Inferior parietal cortex (tissue), 1 donor: ENCODE data around the gene MYRFL.
A peak's percentile ranks its signal among the peaks of the same experiment; 100 is the strongest.
"Not testable (repeated sequence)": the region's sequence is repeated elsewhere in the genome, so short reads cannot be mapped to it uniquely, and the experiment has no call there.

ENCODE experiments used
- DNase-seq: peaks from one replicate; pipeline ENCODE4 v3.0.0-alpha.2; 2016; ENCODE audit errors: extremely low spot score

Gene MYRFL

GRCh38 chr12:69824966-69825560, at the start of gene MYRFL:
Gene MYRFL, plus strand, starts transcription at chr12:69825227. Its CDS starts 291 bp downstream, at chr12:69825518.
- DNase-seq, result no peak

GRCh38 chr12:69779928-69780327, 45.1 kb upstream of the MYRFL start:
- no peak for DNase-seq

GRCh38 chr12:69783365-69783764, 41.7 kb upstream of the MYRFL start:
- no peak for DNase-seq

GRCh38 chr12:69789351-69789750, 35.7 kb upstream of the MYRFL start:
- no peak for DNase-seq

- no peak for DNase-seq
These were observed 32.5 kb upstream of the MYRFL start for GRCh38 chr12:69792533-69792932.

GRCh38 chr12:69807101-69807897, 17.7 kb upstream of the MYRFL start:
- DNase-seq, result not testable (repeated sequence)

GRCh38 chr12:69810870-69811498, 14.0 kb upstream of the MYRFL start:
- DNase-seq, result no peak

- DNase-seq, result no peak
These were observed 8.9 kb upstream of the MYRFL start for GRCh38 chr12:69816082-69816481.

- DNase-seq, result no peak
These were observed 4.0 kb upstream of the MYRFL start for GRCh38 chr12:69821032-69821455.

GRCh38 chr12:69821456-69822159, 3.4 kb upstream of the MYRFL start:
- peak; percentile 51 for DNase-seq

GRCh38 chr12:69822201-69822860, 2.7 kb upstream of the MYRFL start:
- no peak for DNase-seq

- no peak for DNase-seq
These were observed 999 bp upstream of the MYRFL start for GRCh38 chr12:69824028-69824427.

GRCh38 chr12:69828897-69829296, 3.9 kb downstream of the MYRFL start:
- DNase-seq, result no peak

GRCh38 chr12:69833696-69834095, 8.7 kb downstream of the MYRFL start:
- DNase-seq, result no peak

- no peak for DNase-seq
These were observed 9.1 kb downstream of the MYRFL start for GRCh38 chr12:69834147-69834546.

GRCh38 chr12:69834576-69834975, 9.5 kb downstream of the MYRFL start:
- no peak for DNase-seq

GRCh38 chr12:69835081-69835480, 10.1 kb downstream of the MYRFL start:
- DNase-seq, result no peak

GRCh38 chr12:69836015-69836414, 11.0 kb downstream of the MYRFL start:
- no peak for DNase-seq

GRCh38 chr12:69837191-69837590, 12.2 kb downstream of the MYRFL start:
- peak; percentile 27 for DNase-seq

- DNase-seq, result no peak
These were observed 12.8 kb downstream of the MYRFL start for GRCh38 chr12:69837657-69838415.

GRCh38 chr12:69840727-69841126, 15.7 kb downstream of the MYRFL start:
- no peak for DNase-seq
